HEK293 (cell line): ENCODE results near the gene PTPRG.

Experiments used
- CTCF ChIP-seq: fragments of 450-650 bp; formaldehyde crosslinking; IDR thresholded peaks from 2 replicates; pipeline ENCODE4 v1.5.1; 2016; ENCODE audit warnings: missing biosample characterization, missing genetic modification characterization
- EGR2 ChIP-seq: fragments of 450-650 bp; formaldehyde crosslinking; IDR thresholded peaks from 2 replicates; pipeline ENCODE4 v1.5.1; 2016; ENCODE audit warnings: low read depth, missing biosample characterization, missing genetic modification characterization
- IKZF3 ChIP-seq: fragments of 450-650 bp; IDR thresholded peaks from 2 replicates; pipeline ENCODE4 v1.5.0; 2018; ENCODE audit warnings: missing biosample characterization, mild to moderate bottlenecking, missing genetic modification characterization, moderate library complexity
- INSM2 ChIP-seq: fragments of 450-650 bp; formaldehyde crosslinking; IDR thresholded peaks from 2 replicates; pipeline ENCODE4 v1.5.1; 2016; ENCODE audit warnings: missing biosample characterization, missing genetic modification characterization
- KLF10 ChIP-seq: fragments of 450-650 bp; IDR thresholded peaks from 2 replicates; pipeline ENCODE4 v1.5.1; 2018; ENCODE audit warnings: missing biosample characterization, mild to moderate bottlenecking, missing genetic modification characterization
- KLF8 ChIP-seq: fragments of 450-650 bp; formaldehyde crosslinking; IDR thresholded peaks from 2 replicates; pipeline ENCODE4 v1.5.1; 2016; ENCODE audit warnings: missing biosample characterization, missing genetic modification characterization
- MYNN ChIP-seq: fragments of 450-650 bp; formaldehyde crosslinking; IDR thresholded peaks from 2 replicates; pipeline ENCODE4 v1.5.1; 2016; ENCODE audit warnings: missing biosample characterization, missing genetic modification characterization, borderline replicate concordance
- OSR2 ChIP-seq: fragments of 450-650 bp; formaldehyde crosslinking; IDR thresholded peaks from 2 replicates; pipeline ENCODE4 v1.5.1; 2016; ENCODE audit warnings: missing biosample characterization, missing genetic modification characterization
- RBAK ChIP-seq: fragments of 450-650 bp; formaldehyde crosslinking; IDR thresholded peaks from 2 replicates; pipeline ENCODE4 v1.5.1; 2016; ENCODE audit warnings: missing biosample characterization, missing genetic modification characterization
- REPIN1 ChIP-seq: fragments of 450-650 bp; formaldehyde crosslinking; IDR thresholded peaks from 2 replicates; pipeline ENCODE4 v1.5.1; 2017; ENCODE audit warnings: missing biosample characterization, missing genetic modification characterization, low read depth
- ZBTB21 ChIP-seq: fragments of 450-650 bp; formaldehyde crosslinking; IDR thresholded peaks from 2 replicates; pipeline ENCODE4 v1.5.1; 2017; ENCODE audit warnings: missing biosample characterization, missing genetic modification characterization
- ZNF112 ChIP-seq: fragments of 450-650 bp; formaldehyde crosslinking; IDR thresholded peaks from 2 replicates; pipeline ENCODE4 v1.5.0; 2017; ENCODE audit warnings: missing biosample characterization, missing genetic modification characterization
- ZNF133 ChIP-seq: fragments of 450-650 bp; formaldehyde crosslinking; IDR thresholded peaks from 2 replicates; pipeline ENCODE4 v1.5.1; 2016; ENCODE audit warnings: missing biosample characterization, missing genetic modification characterization
- ZNF169 ChIP-seq: fragments of 450-650 bp; formaldehyde crosslinking; IDR thresholded peaks from 2 replicates; pipeline ENCODE4 v1.5.1; 2016; ENCODE audit warnings: missing biosample characterization, missing genetic modification characterization
- ZNF175 ChIP-seq: fragments of 450-650 bp; formaldehyde crosslinking; IDR thresholded peaks from 2 replicates; pipeline ENCODE4 v1.5.1; 2016; ENCODE audit warnings: missing biosample characterization, missing genetic modification characterization
- ZNF292 ChIP-seq: fragments of 450-650 bp; formaldehyde crosslinking; IDR thresholded peaks from 2 replicates; pipeline ENCODE4 v1.5.1; 2016; ENCODE audit warnings: low read depth, missing biosample characterization, missing genetic modification characterization, borderline replicate concordance
- ZNF341 ChIP-seq: fragments of 450-650 bp; formaldehyde crosslinking; IDR thresholded peaks from 2 replicates; pipeline ENCODE4; 2016; ENCODE audit warnings: low read depth, missing biosample characterization, missing genetic modification characterization
- ZNF37A ChIP-seq: fragments of 450-650 bp; IDR thresholded peaks from 2 replicates; pipeline ENCODE4 v1.5.1; 2018; ENCODE audit warnings: missing biosample characterization, missing genetic modification characterization
- ZNF398 ChIP-seq: fragments of 450-650 bp; formaldehyde crosslinking; IDR thresholded peaks from 2 replicates; pipeline ENCODE4 v1.5.1; 2017; ENCODE audit warnings: missing biosample characterization, missing genetic modification characterization
- ZNF416 ChIP-seq: fragments of 450-650 bp; formaldehyde crosslinking; IDR thresholded peaks from 2 replicates; pipeline ENCODE4 v1.5.1; 2016; ENCODE audit warnings: missing biosample characterization, missing genetic modification characterization
- ZNF426 ChIP-seq: fragments of 450-650 bp; formaldehyde crosslinking; IDR thresholded peaks from 2 replicates; pipeline ENCODE4 v1.5.1; 2017; ENCODE audit warnings: missing biosample characterization, missing genetic modification characterization, mild to moderate bottlenecking, inconsistent platforms, moderate library complexity
- ZNF544 ChIP-seq: fragments of 450-650 bp; formaldehyde crosslinking; IDR thresholded peaks from 2 replicates; pipeline ENCODE4 v1.5.0; 2017; ENCODE audit warnings: missing biosample characterization, missing genetic modification characterization
- ZNF548 ChIP-seq: fragments of 450-650 bp; formaldehyde crosslinking; IDR thresholded peaks from 2 replicates; pipeline ENCODE4 v1.5.1; 2016; ENCODE audit warnings: missing biosample characterization, missing genetic modification characterization
- ZNF580 ChIP-seq: fragments of 450-650 bp; formaldehyde crosslinking; IDR thresholded peaks from 2 replicates; pipeline ENCODE4 v1.5.1; 2016; ENCODE audit warnings: missing biosample characterization, missing genetic modification characterization
- ZNF623 ChIP-seq: fragments of 450-650 bp; formaldehyde crosslinking; IDR thresholded peaks from 2 replicates; pipeline ENCODE4 v1.5.1; 2016; ENCODE audit warnings: missing biosample characterization, missing genetic modification characterization
- ZNF626 ChIP-seq: fragments of 450-650 bp; sonication (Bioruptor Pico); formaldehyde crosslinking; IDR thresholded peaks from 2 replicates; pipeline ENCODE4 v1.5.1; 2018; ENCODE audit warnings: missing biosample characterization, missing genetic modification characterization, inconsistent platforms
- ZNF645 ChIP-seq: fragments of 450-650 bp; formaldehyde crosslinking; IDR thresholded peaks from 2 replicates; pipeline ENCODE4; 2016; ENCODE audit warnings: missing biosample characterization, missing genetic modification characterization
- ZNF660 ChIP-seq: fragments of 450-650 bp; IDR thresholded peaks from 2 replicates; pipeline ENCODE4 v1.5.1; 2018; ENCODE audit warnings: missing biosample characterization, mild to moderate bottlenecking, missing genetic modification characterization
- ZNF677 ChIP-seq: fragments of 450-650 bp; IDR thresholded peaks from 2 replicates; pipeline ENCODE4 v1.5.0; 2018; ENCODE audit warnings: missing biosample characterization, mild to moderate bottlenecking, missing genetic modification characterization, moderate library complexity
- ZNF707 ChIP-seq: fragments of 450-650 bp; formaldehyde crosslinking; IDR thresholded peaks from 2 replicates; pipeline ENCODE4 v1.5.1; 2016; ENCODE audit warnings: missing biosample characterization, missing genetic modification characterization
- ZNF768 ChIP-seq: fragments of 450-650 bp; formaldehyde crosslinking; IDR thresholded peaks from 2 replicates; pipeline ENCODE4 v1.5.1; 2018; ENCODE audit warnings: missing biosample characterization, mild to moderate bottlenecking, missing genetic modification characterization
- ZNF776 ChIP-seq: fragments of 450-650 bp; formaldehyde crosslinking; IDR thresholded peaks from 2 replicates; pipeline ENCODE4 v1.5.0; 2017; ENCODE audit warnings: missing biosample characterization, missing genetic modification characterization, borderline replicate concordance

Gene PTPRG

GRCh38 chr3:61632568-61633175 lies 71.3 kb downstream of the PTPRG start (continued):
- no peak for TF ChIP-seq ZNF645 (tag by site-specific recombination)
- TF ChIP-seq ZNF292 (tag by site-specific recombination) = no peak
- no peak for TF ChIP-seq ZNF426 (tag by site-specific recombination)
- TF ChIP-seq ZNF112 (tag by site-specific recombination) = no peak
- TF ChIP-seq ZNF341 (tag by site-specific recombination) = no peak
- TF ChIP-seq KLF8 (tag by site-specific recombination) = no peak
- TF ChIP-seq MYNN = no peak
- TF ChIP-seq ZNF548 = no peak
- peak; percentile 19; the same call in 1 of the 2 replicates for TF ChIP-seq ZNF768 (tag by site-specific recombination)
- no peak for TF ChIP-seq CTCF (tag by site-specific recombination)
- TF ChIP-seq REPIN1 = no peak
- TF ChIP-seq ZNF398 (tag by site-specific recombination) = peak; percentile 72
- TF ChIP-seq RBAK (tag by site-specific recombination) = no peak
- TF ChIP-seq ZNF776 (tag by site-specific recombination) = no peak
- no peak for TF ChIP-seq ZNF544 (tag by site-specific recombination)
- no peak for TF ChIP-seq IKZF3 (tag by site-specific recombination)
- peak; percentile 93 for TF ChIP-seq ZBTB21
- TF ChIP-seq ZNF416 (tag by site-specific recombination) = no peak
- TF ChIP-seq ZNF37A = no peak
- no peak for TF ChIP-seq EGR2 (tag by site-specific recombination)
- TF ChIP-seq ZNF175 = no peak
- TF ChIP-seq ZNF660 = 0 out of 2 replicates have a peak, but pooled peaks have one; percentile 23
- TF ChIP-seq KLF10 (tag by site-specific recombination) = no peak
- no peak for TF ChIP-seq ZNF169
- TF ChIP-seq INSM2 (tag by site-specific recombination) = no peak
- peak; percentile 91 for TF ChIP-seq ZNF623 (tag by site-specific recombination)
- TF ChIP-seq ZNF133 (tag by site-specific recombination) = no peak
- 0 out of 2 replicates have a peak, but pooled peaks have one; percentile 44 for TF ChIP-seq ZNF580
- no peak for TF ChIP-seq ZNF677 (tag by site-specific recombination)
- TF ChIP-seq ZNF626 (tag by site-specific recombination) = no peak
- TF ChIP-seq OSR2 (tag by site-specific recombination) = no peak
- TF ChIP-seq ZNF707 (tag by site-specific recombination) = no peak
